KMS-11 (cell line): ENCODE data around the gene NFASC.

Source experiments
- H2AFZ ChIP-seq: fragments of 200-600 bp; sonication (generic); 2 replicates; pipeline ENCODE4 v1.6.1; 2016; ENCODE audit warnings: antibody characterized with exemption, mixed run types, low read depth
- H3K27ac ChIP-seq: fragments of 200-600 bp; sonication (generic); 2 replicates; pipeline ENCODE4 v1.6.1; 2016; ENCODE audit warnings: mild to moderate bottlenecking, mixed run types
- H3K27me3 ChIP-seq: fragments of 200-600 bp; sonication (generic); 2 replicates; pipeline ENCODE4 v1.6.1; 2017; ENCODE audit warnings: mild to moderate bottlenecking, low read depth, mixed run types, moderate library complexity; ENCODE audit not compliant: insufficient read depth
- H3K36me3 ChIP-seq: fragments of 200-600 bp; sonication (generic); 2 replicates; pipeline ENCODE4 v1.6.1; 2017; ENCODE audit warnings: mild to moderate bottlenecking, mixed run types; ENCODE audit not compliant: insufficient read depth
- H3K4me1 ChIP-seq: fragments of 200-600 bp; sonication (generic); 2 replicates; pipeline ENCODE4 v1.6.1; 2016; ENCODE audit warnings: mild to moderate bottlenecking, low read depth, mixed run types; ENCODE audit not compliant: poor library complexity, severe bottlenecking
- H3K4me2 ChIP-seq: fragments of 200-600 bp; sonication (generic); 2 replicates; pipeline ENCODE4 v1.7.0; 2016; ENCODE audit warnings: mild to moderate bottlenecking, mixed run types
- H3K4me3 ChIP-seq: fragments of 200-600 bp; sonication (generic); IDR thresholded peaks from 2 replicates; pipeline ENCODE4 v1.6.1; 2017; ENCODE audit warnings: low read depth, low read length, mixed read lengths; ENCODE audit not compliant: insufficient read depth
- H3K79me2 ChIP-seq: fragments of 200-600 bp; sonication (generic); 2 replicates; pipeline ENCODE4 v1.6.1; 2016; ENCODE audit warnings: low read depth, mixed run types; ENCODE audit not compliant: insufficient read depth
- H3K9ac ChIP-seq: fragments of 200-600 bp; sonication (generic); 2 replicates; pipeline ENCODE4 v1.6.1; 2016; ENCODE audit warnings: mild to moderate bottlenecking, mixed run types
- H4K20me1 ChIP-seq: fragments of 200-600 bp; sonication (generic); 2 replicates; pipeline ENCODE4 v1.6.1; 2016; ENCODE audit warnings: mild to moderate bottlenecking, mixed run types; ENCODE audit not compliant: insufficient read depth
- CTCF ChIP-seq: fragments of 200-600 bp; sonication (generic); conservative IDR thresholded peaks from 2 replicates; pipeline ENCODE4 v1.6.1; 2017; ENCODE audit warnings: low read depth, mild to moderate bottlenecking, antibody characterized with exemption, low read length, moderate library complexity, mixed read lengths

Gene NFASC

GRCh38 chr1:205064741-205065316, 194.2 kb downstream of the NFASC start:
- H2AFZ ChIP-seq, result no peak overlapping the region
- H3K4me2 ChIP-seq, result no peak overlapping the region
- no peaks in the 10 kb centered on the region for H3K36me3 ChIP-seq
- no peak overlapping the region for H3K4me3 ChIP-seq
- H3K9ac ChIP-seq, result no peak overlapping the region
- no peak for TF ChIP-seq CTCF
- no peaks in the 10 kb centered on the region for H3K4me1 ChIP-seq
- H3K79me2 ChIP-seq, result no peaks in the 10 kb centered on the region
- H3K27me3 ChIP-seq, result peaks cover 16% of the 10 kb centered on the region
- no peak overlapping the region for H3K27ac ChIP-seq
- no peaks in the 10 kb centered on the region for H4K20me1 ChIP-seq

- no peak for TF ChIP-seq CTCF
- Histone ChIP-seq H3K9ac (no peak overlapping the region), H2AFZ (no peak overlapping the region), H3K4me3 (no peak overlapping the region), H3K27me3 (peaks cover 16% of the 10 kb centered on the region), H3K27ac (no peak overlapping the region), H3K79me2 (no peaks in the 10 kb centered on the region), H3K4me1 (no peaks in the 10 kb centered on the region), H3K36me3 (no peaks in the 10 kb centered on the region), H3K4me2 (no peak overlapping the region), H4K20me1 (no peaks in the 10 kb centered on the region)
Observed at GRCh38 chr1:205065666-205066065, 195.0 kb downstream of the NFASC start.

- no peaks in the 10 kb centered on the region for H3K79me2 ChIP-seq
- H3K4me1 ChIP-seq, result no peaks in the 10 kb centered on the region
- H3K27ac ChIP-seq, result no peak overlapping the region
- H4K20me1 ChIP-seq, result no peaks in the 10 kb centered on the region
- H3K4me3 ChIP-seq, result no peak overlapping the region
- H3K4me2 ChIP-seq, result no peak overlapping the region
- no peak overlapping the region for H2AFZ ChIP-seq
- no peak overlapping the region for H3K9ac ChIP-seq
- H3K27me3 ChIP-seq, result peaks cover 16% of the 10 kb centered on the region
- 0 out of 2 replicates have a peak, but pooled peaks have one; percentile 17 for TF ChIP-seq CTCF
- H3K36me3 ChIP-seq, result no peaks in the 10 kb centered on the region
Observed at GRCh38 chr1:205066141-205066818, 195.6 kb downstream of the NFASC start.

GRCh38 chr1:205067031-205067430, 196.4 kb downstream of the NFASC start:
- H3K4me3 ChIP-seq, result no peak overlapping the region
- H3K27me3 ChIP-seq, result peaks cover 16% of the 10 kb centered on the region
- no peak overlapping the region for H3K9ac ChIP-seq
- TF ChIP-seq CTCF, result no peak
- no peaks in the 10 kb centered on the region for H4K20me1 ChIP-seq
- H3K4me1 ChIP-seq, result no peaks in the 10 kb centered on the region
- no peaks in the 10 kb centered on the region for H3K79me2 ChIP-seq
- H3K36me3 ChIP-seq, result no peaks in the 10 kb centered on the region
- H3K4me2 ChIP-seq, result no peak overlapping the region
- H2AFZ ChIP-seq, result no peak overlapping the region
- H3K27ac ChIP-seq, result no peak overlapping the region
